K562 (cell line): ENCODE measurements around the gene CD52. TPM values are rescaled to one million over a fixed set of nuclear protein-coding genes. Genes with fewer than 3 reads are reported as not detected.

ENCODE experiments used
- COPS2 ChIP-seq: fragments of 450-650 bp; conservative IDR thresholded peaks from 2 replicates; pipeline ENCODE4 v1.6.1; 2016; ENCODE audit warnings: mild to moderate bottlenecking, moderate library complexity
- E2F8 ChIP-seq: fragments of 450-650 bp; IDR thresholded peaks from 2 replicates; pipeline ENCODE4 v1.7.1; 2018; ENCODE audit warnings: mild to moderate bottlenecking, low read depth; ENCODE audit not compliant: partially characterized antibody
- ERF ChIP-seq: fragments of 450-650 bp; formaldehyde crosslinking; IDR thresholded peaks from 2 replicates; pipeline ENCODE4 v1.4.0; 2020; ENCODE audit warnings: mild to moderate bottlenecking, mixed read lengths
- FOXK1 ChIP-seq: sonication (generic); formaldehyde crosslinking; IDR thresholded peaks from 2 replicates; pipeline ENCODE4 v1.8.0; 2022; ENCODE audit warnings: missing genetic modification reagents, mild to moderate bottlenecking, borderline replicate concordance
- HIVEP1 ChIP-seq: fragments of 250-450 bp; sonication (Bioruptor Pico); IDR thresholded peaks from 2 replicates; pipeline ENCODE4 v1.4.0; 2020; ENCODE audit warnings: mild to moderate bottlenecking
- ID3 ChIP-seq, 2 experiments: fragments of 250-450 bp in 1 of 2; fragments of 450-650 bp in 1 of 2; sonication (Bioruptor Pico) in 1 of 2; IDR thresholded peaks; 2 replicates each; pipeline versions ENCODE4 v1.6.1 to v1.8.0; 2016 to 2021; ENCODE audit warnings: mild to moderate bottlenecking in 2 of 2, moderate library complexity in 2 of 2, missing compliant biosample characterization in 1 of 2, missing genetic modification characterization in 1 of 2
- ILF3 ChIP-seq: fragments of 450-650 bp; IDR thresholded peaks from 2 replicates; pipeline ENCODE4 v1.6.1; 2018; ENCODE audit warnings: antibody characterized with exemption, mild to moderate bottlenecking, moderate library complexity, borderline replicate concordance
- PBX2 ChIP-seq, 2 experiments: IDR thresholded peaks in 1 of 2; conservative IDR thresholded peaks in 1 of 2; 2 replicates each; pipeline ENCODE4 v1.6.1; 2016; ENCODE audit warnings: low read depth in 2 of 2, mild to moderate bottlenecking in 1 of 2, missing compliant biosample characterization in 1 of 2, missing genetic modification characterization in 1 of 2, moderate library complexity in 1 of 2
- PHF8 ChIP-seq: fragments of 200-600 bp; sonication (generic); IDR thresholded peaks from 2 replicates; pipeline ENCODE4 v1.6.1; 2012; ENCODE audit warnings: mixed run types, mild to moderate bottlenecking, inconsistent platforms, low read length, moderate library complexity, borderline replicate concordance
- SAFB ChIP-seq: fragments of 200-400 bp; formaldehyde crosslinking; IDR thresholded peaks from 2 replicates; pipeline ENCODE4 v1.6.1; 2017; ENCODE audit warnings: low read depth, low read length, borderline replicate concordance
- SRF ChIP-seq, 2 experiments: fragments of 250-450, 450-650 bp in 1 of 2; sonication (Bioruptor Pico) in 1 of 2; sonication (generic) in 1 of 2; formaldehyde crosslinking; IDR thresholded peaks; 2 replicates each; pipeline versions ENCODE4 v1.5.0 to v1.5.1; 2020 to 2022; ENCODE audit warnings: mild to moderate bottlenecking in 1 of 2, missing genetic modification reagents in 1 of 2
- ZBTB11 ChIP-seq, 3 experiments: fragments of 200-800 bp in 1 of 3; fragments of 250-450 bp in 1 of 3; fragments of 450-650 bp in 1 of 3; sonication (Bioruptor Pico) in 1 of 3; sonication (Bioruptor generic) in 1 of 3; formaldehyde crosslinking in 1 of 3; IDR thresholded peaks; 2 replicates each; pipeline versions ENCODE4 v1.6.1 to v1.8.0; 2016 to 2022; ENCODE audit warnings: mild to moderate bottlenecking in 2 of 3, missing genetic modification characterization in 2 of 3, missing compliant biosample characterization in 1 of 3, moderate library complexity in 1 of 3
- ZBTB8A ChIP-seq: fragments of 450-650 bp; IDR thresholded peaks from 2 replicates; pipeline ENCODE4 v1.6.1; 2018; ENCODE audit warnings: mild to moderate bottlenecking, moderate library complexity; ENCODE audit not compliant: partially characterized antibody
- ZFP36 ChIP-seq: fragments of 150-350 bp; IDR thresholded peaks from 2 replicates; pipeline ENCODE4 v1.6.1; 2018; ENCODE audit warnings: low read length, low read depth; ENCODE audit not compliant: partially characterized antibody
- ZNF140 ChIP-seq: fragments of 250-450 bp; sonication (Bioruptor Pico); IDR thresholded peaks from 2 replicates; pipeline ENCODE4 v1.8.0; 2021; ENCODE audit warnings: moderate library complexity, mild to moderate bottlenecking, inconsistent platforms
- polyA plus RNA-seq, 8 experiments: library from polyadenylated mRNA; depleted of rRNA in 4 of 8; stranded (reverse) in 5 of 8; unstranded in 3 of 8; fragments of >200 nt; fragmentation: Nextera tagmentation in 2 of 8; fragmentation: Illumina TruSeq in 1 of 8; extraction: Ambion mirVana in 2 of 8; extraction: Trizol in 1 of 8; gene quantifications; 2 replicates each; pipeline versions ENCODE4 v1.2.1 to v1.2.3, GENCODE V29; 2011 to 2014; ENCODE audit warnings: inconsistent platforms in 1 of 8, missing spikeins in 1 of 8
- total RNA-seq, 7 experiments: library from RNA; depleted of rRNA in 6 of 7; stranded (reverse); fragments of >200 nt in 6 of 7; fragmentation: Illumina TruSeq in 2 of 7; extraction: Trizol in 2 of 7; gene quantifications; 2 replicates each; pipeline versions ENCODE4 v1.2.1 to v1.2.3, GENCODE V29; 2011 to 2021; ENCODE audit warnings: low replicate concordance in 1 of 7

The CD52 gene
- total and polyA plus RNA-seq, 9 of the 15 experiments (the other 6 are each of a cell fraction or from before 2014, with no cell fraction given): 34.9 to 488 (median 173) TPM

- TF ChIP-seq ZBTB11 (CRISPR knock-in tag; IDR thresholded peaks at IDR 0.05) (no peak), ID3 (CRISPR knock-in tag; IDR thresholded peaks at IDR 0.05) (no peak), ID3 (tag; IDR thresholded peaks at IDR 0.05) (no peak), COPS2 (no peak), ILF3 (no peak), ZFP36 (peak; percentile 41), SRF (CRISPR knock-in tag; IDR thresholded peaks at IDR 0.05) (no peak), HIVEP1 (CRISPR knock-in tag) (0 out of 2 replicates have a peak, but pooled peaks have one; percentile 48), PHF8 (no peak), SAFB (no peak), PBX2 (CRISPR knock-in tag; IDR thresholded peaks at IDR 0.05; ENCODE audit: low read depth) (no peak), PBX2 (tag; conservative IDR thresholded peaks at IDR 0.05; ENCODE audit: low read depth) (no peak), FOXK1 (CRISPR knock-in tag) (no peak), ZNF140 (CRISPR knock-in tag) (no peak), E2F8 (no peak), ZBTB8A (no peak), ERF (CRISPR knock-in tag) (no peak)
Measured at GRCh38 chr1:26363549-26364448, 46.0 kb downstream of the CD52 start (continued).
